SK-N-SH (cell line): ENCODE data around the gene CCL2. TPM values are rescaled to one million over a fixed set of nuclear protein-coding genes. Genes with fewer than 3 reads are reported as not detected.

Experiments used
- CTCF ChIA-PET: fragments of 300-600, 350-600 bp; formaldehyde crosslinking; extraction: SDS; loops from one replicate; lab custom pipeline; 2021; lab: Yijun Ruan, JAX
- POLR2A ChIA-PET: fragments of 350-600 bp; sonication (Branson Sonifier 250); formaldehyde crosslinking; extraction: SDS; loops from one replicate; lab custom pipeline; 2020; ENCODE audit warnings: antibody characterized with exemption, inconsistent platforms; lab: Yijun Ruan, JAX
- DNase-seq: peaks from one replicate; pipeline ENCODE4 v3.0.0; 2012
- H2AFZ ChIP-seq: fragments of 200-600 bp; sonication (generic); 2 replicates; pipeline ENCODE4 v1.8.1; 2016; ENCODE audit warnings: antibody characterized with exemption, mild to moderate bottlenecking, low read depth
- H3F3A ChIP-seq: fragments of 200-600 bp; sonication (generic); replicated peaks from 2 replicates; pipeline ENCODE3; 2016; ENCODE audit warnings: antibody characterized with exemption, mild to moderate bottlenecking; ENCODE audit not compliant: insufficient read depth
- H3K27ac ChIP-seq, 2 experiments: fragments of 200-500 bp in 1 of 2; fragments of 200-600 bp in 1 of 2; sonication (Bioruptor generic) in 1 of 2; sonication (generic), shearing (Covaris generic) in 1 of 2; 2 replicates each; pipeline versions ENCODE4 v1.5.1 to v1.6.1; 2014 to 2016; ENCODE audit warnings: low read depth in 2 of 2, inconsistent platforms in 1 of 2, low read length in 1 of 2, mild to moderate bottlenecking in 1 of 2, mixed read lengths in 1 of 2
- H3K27me3 ChIP-seq: fragments of 200-600 bp; sonication (generic), shearing (Covaris generic); 2 replicates; pipeline ENCODE4 v1.6.1; 2016; ENCODE audit warnings: mixed run types; ENCODE audit not compliant: insufficient read depth
- H3K36me3 ChIP-seq, 2 experiments: fragments of 200-500 bp in 1 of 2; fragments of 200-600 bp in 1 of 2; sonication (Bioruptor generic) in 1 of 2; sonication (generic) in 1 of 2; replicated peaks in 1 of 2; 2 replicates each; pipeline versions ENCODE3 to v1.5.1; 2014 to 2016; ENCODE audit warnings: low read length in 1 of 2, mild to moderate bottlenecking in 1 of 2; ENCODE audit not compliant: insufficient read depth in 2 of 2, control insufficient read depth in 1 of 2
- H3K4me1 ChIP-seq, 2 experiments: fragments of 200-500 bp in 1 of 2; fragments of 200-600 bp in 1 of 2; sonication (Bioruptor generic) in 1 of 2; sonication (generic), shearing (Covaris generic) in 1 of 2; 2 replicates each; pipeline versions ENCODE4 v1.5.1 to v1.6.1; 2014 to 2016; ENCODE audit warnings: low read depth in 1 of 2, low read length in 1 of 2, mixed run types in 1 of 2; ENCODE audit not compliant: insufficient read depth in 2 of 2, control insufficient read depth in 1 of 2
- H3K4me2 ChIP-seq: fragments of 200-600 bp; sonication (generic), shearing (Covaris generic); 2 replicates; pipeline ENCODE4 v1.6.1; 2017; ENCODE audit warnings: mixed run types
- H3K4me3 ChIP-seq, 2 experiments: fragments of 200-500 bp in 1 of 2; fragments of 200-600 bp in 1 of 2; sonication (Bioruptor generic) in 1 of 2; sonication (generic), shearing (Covaris generic) in 1 of 2; 2 replicates each; pipeline versions ENCODE4 v1.5.1 to v1.8.1; 2014 to 2016; ENCODE audit warnings: low read depth in 2 of 2, inconsistent platforms in 1 of 2, low read length in 1 of 2, mild to moderate bottlenecking in 1 of 2, mixed read lengths in 1 of 2, moderate library complexity in 1 of 2
- H3K79me2 ChIP-seq: fragments of 200-600 bp; sonication (generic); 2 replicates; pipeline ENCODE4 v1.8.1; 2017; ENCODE audit warnings: mild to moderate bottlenecking; ENCODE audit not compliant: insufficient read depth
- H3K9ac ChIP-seq: fragments of 200-600 bp; sonication (generic); 2 replicates; pipeline ENCODE4 v1.6.1; 2017; ENCODE audit warnings: mixed run types
- H3K9me2 ChIP-seq: fragments of 200-600 bp; sonication (generic); 2 replicates; pipeline ENCODE4 v1.6.1; 2017; ENCODE audit warnings: mixed run types
- H3K9me3 ChIP-seq: fragments of 200-600 bp; sonication (generic); 2 replicates; pipeline ENCODE4 v1.6.1; 2017; ENCODE audit warnings: mixed run types, mild to moderate bottlenecking, moderate library complexity
- H4K20me1 ChIP-seq: fragments of 200-600 bp; sonication (generic); 2 replicates; pipeline ENCODE4 v1.6.1; 2017; ENCODE audit warnings: mild to moderate bottlenecking, mixed run types; ENCODE audit not compliant: insufficient read depth
- CHD2 ChIP-seq: fragments of 150-350 bp; IDR thresholded peaks from 2 replicates; pipeline ENCODE4 v1.6.1; 2018; ENCODE audit warnings: low read length; ENCODE audit not compliant: partially characterized antibody
- EZH2phosphoT487 ChIP-seq: fragments of 200-600 bp; sonication (generic); IDR thresholded peaks from 2 replicates; pipeline ENCODE4 v1.6.1; 2017; ENCODE audit warnings: low read depth, mixed run types, mild to moderate bottlenecking, antibody characterized with exemption, moderate library complexity, borderline replicate concordance
- FOSL2 ChIP-seq: IDR thresholded peaks from 2 replicates; pipeline ENCODE4 v1.4.0; 2012; ENCODE audit warnings: low read depth, mild to moderate bottlenecking, moderate library complexity, borderline replicate concordance
- FOXM1 ChIP-seq: IDR thresholded peaks from 2 replicates; pipeline ENCODE4 v1.4.0; 2012; ENCODE audit warnings: low read depth, mild to moderate bottlenecking
- GABPA ChIP-seq: IDR thresholded peaks from 2 replicates; pipeline ENCODE4 v1.4.0; 2012; ENCODE audit warnings: low read depth, mild to moderate bottlenecking
- MEF2A ChIP-seq: IDR thresholded peaks from 2 replicates; pipeline ENCODE4 v1.4.0; 2012; ENCODE audit warnings: low read depth, borderline replicate concordance
- MXI1 ChIP-seq: IDR thresholded peaks from 2 replicates; pipeline ENCODE4 v1.6.1; 2012; ENCODE audit warnings: mild to moderate bottlenecking, low read depth, low read length, improper control_type of control experiment
- NFIC ChIP-seq: IDR thresholded peaks from 2 replicates; pipeline ENCODE4 v1.4.0; 2012; ENCODE audit warnings: borderline replicate concordance
- NRF1 ChIP-seq: IDR thresholded peaks from 2 replicates; pipeline ENCODE4 v1.6.1; 2012; ENCODE audit warnings: low read depth, mild to moderate bottlenecking, low read length
- RCOR1 ChIP-seq: fragments of 150-350 bp; IDR thresholded peaks from 2 replicates; pipeline ENCODE4 v1.6.1; 2017; ENCODE audit warnings: antibody characterized with exemption, low read length
- RFX5 ChIP-seq: IDR thresholded peaks from 2 replicates; pipeline ENCODE4 v1.6.1; 2012; ENCODE audit warnings: mild to moderate bottlenecking, improper control_type of control experiment, low read length
- RXRA ChIP-seq: IDR thresholded peaks from 2 replicates; pipeline ENCODE4 v1.4.0; 2012; ENCODE audit warnings: low read depth, mild to moderate bottlenecking, borderline replicate concordance
- SIN3A ChIP-seq: IDR thresholded peaks from 2 replicates; pipeline ENCODE4 v1.6.1; 2012; ENCODE audit warnings: low read depth, mild to moderate bottlenecking, low read length, moderate library complexity, borderline replicate concordance
- TAF1 ChIP-seq: IDR thresholded peaks from 2 replicates; pipeline ENCODE4 v1.6.1; 2012; ENCODE audit warnings: low read depth, mild to moderate bottlenecking, low read length, moderate library complexity, borderline replicate concordance
- TEAD4 ChIP-seq: IDR thresholded peaks from 2 replicates; pipeline ENCODE4 v1.4.0; 2012; ENCODE audit warnings: mild to moderate bottlenecking, borderline replicate concordance; ENCODE audit not compliant: insufficient read depth
- WGBS: methylation state at CpG from one replicate; pipeline ENCODE4 v1.1.6; 2017; ENCODE audit warnings: low lambda C conversion rate; 5-methylcytosine and 5-hydroxymethylcytosine counted together
- polyA plus RNA-seq, 3 experiments: library from polyadenylated mRNA; depleted of rRNA; stranded (reverse); fragments of >200 nt; gene quantifications; 2 replicates each; pipeline ENCODE4 v1.2.3, GENCODE V29; 2012
- TF ChIP-seq, protein P1 (sequence below): IDR thresholded peaks from 2 replicates; pipeline ENCODE4 v1.4.0; 2012; ENCODE audit warnings: low read depth
- TF ChIP-seq, protein P2 (sequence below): fragments of 150-350 bp; IDR thresholded peaks from 2 replicates; pipeline ENCODE4 v1.6.1; 2017; ENCODE audit warnings: antibody characterized with exemption, low read length, low read depth, borderline replicate concordance
- TF ChIP-seq, protein P3 (sequence below): fragments of 200-600 bp; sonication (generic); IDR thresholded peaks from 2 replicates; pipeline ENCODE4 v1.6.1; 2017; ENCODE audit warnings: antibody characterized with exemption, mild to moderate bottlenecking, moderate library complexity
- TF ChIP-seq, protein P4 (sequence below): fragments of 150-350 bp; IDR thresholded peaks from 2 replicates; pipeline ENCODE4 v1.6.1; 2016; ENCODE audit warnings: mild to moderate bottlenecking, low read depth, low read length
- TF ChIP-seq, protein P5 (sequence below): IDR thresholded peaks from 2 replicates; pipeline ENCODE4 v1.6.1; 2012; ENCODE audit warnings: mild to moderate bottlenecking, low read depth, low read length, moderate library complexity

The CCL2 gene
- polyA plus RNA-seq, 1 of the 3 experiments (the other 2 are of a cell fraction): 210 TPM

DNA sequence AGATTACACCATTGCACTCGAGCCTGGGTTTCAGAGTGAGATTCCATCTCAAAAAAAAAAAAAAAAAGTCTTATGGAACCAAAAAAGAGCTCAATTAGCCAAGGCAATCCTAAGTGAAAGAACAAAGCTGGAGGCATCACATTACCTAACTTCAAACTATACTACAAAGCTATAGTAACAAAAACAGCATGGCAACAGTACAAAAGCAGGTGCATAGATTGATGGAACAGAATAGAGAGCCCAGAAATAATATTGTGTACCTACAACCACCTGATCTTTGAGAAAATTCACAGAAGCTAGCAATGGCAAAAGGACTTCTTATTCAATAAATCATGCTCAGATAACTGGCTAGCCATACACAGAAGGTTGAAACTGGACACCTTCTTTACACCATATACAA is 24.7 kb upstream of the CCL2 start:
- CTCF ChIA-PET: interaction anchor here (1.6 kb wide), 1 partner anchor 30 kb away, joined by 6 read pairs; no protein-coding TSS in a partner anchor
- H4K20me1 ChIP-seq: no peaks in the 10 kb centered on the region
- no peak for DNase-seq

DNA sequence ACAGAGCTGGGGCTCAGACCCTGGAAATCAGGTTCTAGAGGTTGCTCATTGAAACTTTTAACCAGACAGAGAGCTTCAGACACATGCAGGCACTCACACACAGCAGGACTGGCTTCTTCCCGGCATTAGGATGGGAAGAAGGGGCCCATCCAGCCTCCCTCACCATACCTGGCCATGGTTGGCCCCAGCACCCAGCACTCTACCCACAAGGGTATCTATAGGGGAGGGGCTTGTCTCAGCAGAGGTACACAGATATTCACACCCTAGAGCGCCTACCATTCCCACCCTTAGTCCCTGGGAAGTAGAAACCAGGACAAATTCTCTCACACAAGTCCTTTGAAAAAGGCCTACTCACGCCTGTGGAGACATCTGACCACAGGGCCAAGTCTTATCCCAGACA is 20.5 kb upstream of the CCL2 start:
- Histone ChIP-seq H3K79me2 (no peaks in the 10 kb centered on the region), H3F3A (peaks cover 25% of the 10 kb centered on the region), H3K9me2 (no peaks in the 10 kb centered on the region), H3K4me3 (no peak overlapping the region), H3K9me3 (no peaks in the 10 kb centered on the region), H3K4me2 (no peak overlapping the region), H3K27ac (no peak overlapping the region), H3K9ac (no peak overlapping the region), H3K4me1 (peaks cover 15 to 22% of the 10 kb centered on the region in 2 experiments; a peak in 3 of 4 replicates), H4K20me1 (no peaks in the 10 kb centered on the region), H3K36me3 (no peaks in the 10 kb centered on the region), H2AFZ (no peak overlapping the region), H3K27me3 (no peaks in the 10 kb centered on the region)
- ChIA-PET CTCF (interaction anchor here (2.5 kb wide), 1 partner anchor 127 kb away, joined by 10 read pairs; no protein-coding TSS in a partner anchor), POLR2A (no interaction called here)
- WGBS: no CpG with 5 or more reads among the region's 3 CpGs
- DNase-seq: no peak
- TF ChIP-seq, protein P1, sequence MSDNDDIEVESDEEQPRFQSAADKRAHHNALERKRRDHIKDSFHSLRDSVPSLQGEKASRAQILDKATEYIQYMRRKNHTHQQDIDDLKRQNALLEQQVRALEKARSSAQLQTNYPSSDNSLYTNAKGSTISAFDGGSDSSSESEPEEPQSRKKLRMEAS: no peak
- no peak for TF ChIP-seq TAF1
- no peak for TF ChIP-seq MXI1
- no peak for TF ChIP-seq NFIC
- TF ChIP-seq, protein P2, sequence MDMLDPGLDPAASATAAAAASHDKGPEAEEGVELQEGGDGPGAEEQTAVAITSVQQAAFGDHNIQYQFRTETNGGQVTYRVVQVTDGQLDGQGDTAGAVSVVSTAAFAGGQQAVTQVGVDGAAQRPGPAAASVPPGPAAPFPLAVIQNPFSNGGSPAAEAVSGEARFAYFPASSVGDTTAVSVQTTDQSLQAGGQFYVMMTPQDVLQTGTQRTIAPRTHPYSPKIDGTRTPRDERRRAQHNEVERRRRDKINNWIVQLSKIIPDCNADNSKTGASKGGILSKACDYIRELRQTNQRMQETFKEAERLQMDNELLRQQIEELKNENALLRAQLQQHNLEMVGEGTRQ: no peak
- TF ChIP-seq, protein P3, sequence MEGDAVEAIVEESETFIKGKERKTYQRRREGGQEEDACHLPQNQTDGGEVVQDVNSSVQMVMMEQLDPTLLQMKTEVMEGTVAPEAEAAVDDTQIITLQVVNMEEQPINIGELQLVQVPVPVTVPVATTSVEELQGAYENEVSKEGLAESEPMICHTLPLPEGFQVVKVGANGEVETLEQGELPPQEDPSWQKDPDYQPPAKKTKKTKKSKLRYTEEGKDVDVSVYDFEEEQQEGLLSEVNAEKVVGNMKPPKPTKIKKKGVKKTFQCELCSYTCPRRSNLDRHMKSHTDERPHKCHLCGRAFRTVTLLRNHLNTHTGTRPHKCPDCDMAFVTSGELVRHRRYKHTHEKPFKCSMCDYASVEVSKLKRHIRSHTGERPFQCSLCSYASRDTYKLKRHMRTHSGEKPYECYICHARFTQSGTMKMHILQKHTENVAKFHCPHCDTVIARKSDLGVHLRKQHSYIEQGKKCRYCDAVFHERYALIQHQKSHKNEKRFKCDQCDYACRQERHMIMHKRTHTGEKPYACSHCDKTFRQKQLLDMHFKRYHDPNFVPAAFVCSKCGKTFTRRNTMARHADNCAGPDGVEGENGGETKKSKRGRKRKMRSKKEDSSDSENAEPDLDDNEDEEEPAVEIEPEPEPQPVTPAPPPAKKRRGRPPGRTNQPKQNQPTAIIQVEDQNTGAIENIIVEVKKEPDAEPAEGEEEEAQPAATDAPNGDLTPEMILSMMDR: no peak
- TF ChIP-seq, protein P4, sequence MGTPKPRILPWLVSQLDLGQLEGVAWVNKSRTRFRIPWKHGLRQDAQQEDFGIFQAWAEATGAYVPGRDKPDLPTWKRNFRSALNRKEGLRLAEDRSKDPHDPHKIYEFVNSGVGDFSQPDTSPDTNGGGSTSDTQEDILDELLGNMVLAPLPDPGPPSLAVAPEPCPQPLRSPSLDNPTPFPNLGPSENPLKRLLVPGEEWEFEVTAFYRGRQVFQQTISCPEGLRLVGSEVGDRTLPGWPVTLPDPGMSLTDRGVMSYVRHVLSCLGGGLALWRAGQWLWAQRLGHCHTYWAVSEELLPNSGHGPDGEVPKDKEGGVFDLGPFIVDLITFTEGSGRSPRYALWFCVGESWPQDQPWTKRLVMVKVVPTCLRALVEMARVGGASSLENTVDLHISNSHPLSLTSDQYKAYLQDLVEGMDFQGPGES: no peak
- TF ChIP-seq TEAD4: no peak
- TF ChIP-seq FOSL2: no peak
- TF ChIP-seq RXRA: no peak
- TF ChIP-seq, protein P5, sequence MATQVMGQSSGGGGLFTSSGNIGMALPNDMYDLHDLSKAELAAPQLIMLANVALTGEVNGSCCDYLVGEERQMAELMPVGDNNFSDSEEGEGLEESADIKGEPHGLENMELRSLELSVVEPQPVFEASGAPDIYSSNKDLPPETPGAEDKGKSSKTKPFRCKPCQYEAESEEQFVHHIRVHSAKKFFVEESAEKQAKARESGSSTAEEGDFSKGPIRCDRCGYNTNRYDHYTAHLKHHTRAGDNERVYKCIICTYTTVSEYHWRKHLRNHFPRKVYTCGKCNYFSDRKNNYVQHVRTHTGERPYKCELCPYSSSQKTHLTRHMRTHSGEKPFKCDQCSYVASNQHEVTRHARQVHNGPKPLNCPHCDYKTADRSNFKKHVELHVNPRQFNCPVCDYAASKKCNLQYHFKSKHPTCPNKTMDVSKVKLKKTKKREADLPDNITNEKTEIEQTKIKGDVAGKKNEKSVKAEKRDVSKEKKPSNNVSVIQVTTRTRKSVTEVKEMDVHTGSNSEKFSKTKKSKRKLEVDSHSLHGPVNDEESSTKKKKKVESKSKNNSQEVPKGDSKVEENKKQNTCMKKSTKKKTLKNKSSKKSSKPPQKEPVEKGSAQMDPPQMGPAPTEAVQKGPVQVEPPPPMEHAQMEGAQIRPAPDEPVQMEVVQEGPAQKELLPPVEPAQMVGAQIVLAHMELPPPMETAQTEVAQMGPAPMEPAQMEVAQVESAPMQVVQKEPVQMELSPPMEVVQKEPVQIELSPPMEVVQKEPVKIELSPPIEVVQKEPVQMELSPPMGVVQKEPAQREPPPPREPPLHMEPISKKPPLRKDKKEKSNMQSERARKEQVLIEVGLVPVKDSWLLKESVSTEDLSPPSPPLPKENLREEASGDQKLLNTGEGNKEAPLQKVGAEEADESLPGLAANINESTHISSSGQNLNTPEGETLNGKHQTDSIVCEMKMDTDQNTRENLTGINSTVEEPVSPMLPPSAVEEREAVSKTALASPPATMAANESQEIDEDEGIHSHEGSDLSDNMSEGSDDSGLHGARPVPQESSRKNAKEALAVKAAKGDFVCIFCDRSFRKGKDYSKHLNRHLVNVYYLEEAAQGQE: no peak
- TF ChIP-seq EZH2phosphoT487: no peak

More for the DNA sequence above, 24.7 kb upstream of the CCL2 start:
- H2AFZ ChIP-seq: no peak overlapping the region
- WGBS: 0% methylated on average over 1 of the region's 1 CpG
- H3K27ac ChIP-seq: no peak overlapping the region
- no peak overlapping the region for H3K4me2 ChIP-seq
- H3K36me3 ChIP-seq: no peaks in the 10 kb centered on the region
- H3K4me1 ChIP-seq: peaks cover 0 to 4% of the 10 kb centered on the region in 2 experiments; a peak in 1 of 4 replicates
- no peak overlapping the region for H3K4me3 ChIP-seq
- no peaks in the 10 kb centered on the region for H3K9me2 ChIP-seq
- no peak for TF ChIP-seq NRF1
- no peak for TF ChIP-seq RFX5
- TF ChIP-seq, protein P1: no peak
- TF ChIP-seq RCOR1: no peak
- TF ChIP-seq MEF2A: no peak
- no peak for TF ChIP-seq CHD2
- TF ChIP-seq SIN3A: no peak
- no peak for TF ChIP-seq FOXM1
- no peak for TF ChIP-seq GABPA
- H3K27me3 ChIP-seq: no peaks in the 10 kb centered on the region
- H3F3A ChIP-seq: no peaks in the 10 kb centered on the region
- H3K9me3 ChIP-seq: no peaks in the 10 kb centered on the region
- H3K9ac ChIP-seq: no peak overlapping the region
- POLR2A ChIA-PET: no interaction called here
- no peaks in the 10 kb centered on the region for H3K79me2 ChIP-seq
